ENCODE results near the gene RPL32.

DNA sequence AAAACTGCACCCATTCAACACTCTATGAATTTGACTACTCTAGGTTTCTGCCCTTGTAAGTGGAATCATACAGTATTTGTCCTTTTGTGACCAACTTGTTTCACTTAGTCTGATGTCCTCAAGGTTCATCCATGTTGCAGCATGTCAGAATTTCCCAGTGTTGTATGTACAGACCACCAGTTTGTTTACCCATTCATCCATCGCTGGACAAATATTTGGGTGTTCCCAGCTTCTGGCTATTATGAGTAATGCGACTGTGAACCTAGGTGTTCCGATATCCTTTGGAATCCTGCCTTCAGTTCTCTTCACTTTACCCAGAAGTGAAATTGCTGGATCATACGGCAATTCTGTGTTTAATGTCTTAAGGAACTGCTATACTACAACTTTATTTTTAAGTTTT, 12.6 kb downstream of the RPL32 start:
- TF ChIP-seq, protein P1, sequence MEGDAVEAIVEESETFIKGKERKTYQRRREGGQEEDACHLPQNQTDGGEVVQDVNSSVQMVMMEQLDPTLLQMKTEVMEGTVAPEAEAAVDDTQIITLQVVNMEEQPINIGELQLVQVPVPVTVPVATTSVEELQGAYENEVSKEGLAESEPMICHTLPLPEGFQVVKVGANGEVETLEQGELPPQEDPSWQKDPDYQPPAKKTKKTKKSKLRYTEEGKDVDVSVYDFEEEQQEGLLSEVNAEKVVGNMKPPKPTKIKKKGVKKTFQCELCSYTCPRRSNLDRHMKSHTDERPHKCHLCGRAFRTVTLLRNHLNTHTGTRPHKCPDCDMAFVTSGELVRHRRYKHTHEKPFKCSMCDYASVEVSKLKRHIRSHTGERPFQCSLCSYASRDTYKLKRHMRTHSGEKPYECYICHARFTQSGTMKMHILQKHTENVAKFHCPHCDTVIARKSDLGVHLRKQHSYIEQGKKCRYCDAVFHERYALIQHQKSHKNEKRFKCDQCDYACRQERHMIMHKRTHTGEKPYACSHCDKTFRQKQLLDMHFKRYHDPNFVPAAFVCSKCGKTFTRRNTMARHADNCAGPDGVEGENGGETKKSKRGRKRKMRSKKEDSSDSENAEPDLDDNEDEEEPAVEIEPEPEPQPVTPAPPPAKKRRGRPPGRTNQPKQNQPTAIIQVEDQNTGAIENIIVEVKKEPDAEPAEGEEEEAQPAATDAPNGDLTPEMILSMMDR (conservative IDR thresholded peaks at IDR 0.05 in 1 of 2, IDR thresholded peaks at IDR 0.05 in 1 of 2; ENCODE audit: low read depth in 1 of 2, low read length in 2 of 2), result no peak
- no peak for TF ChIP-seq EZH2 (IDR thresholded peaks at IDR 0.05; ENCODE audit: low read length, missing control alignments)

Data from fibroblast of lung (primary cell).